ENCODE data around the gene JAKMIP2.

DNA sequence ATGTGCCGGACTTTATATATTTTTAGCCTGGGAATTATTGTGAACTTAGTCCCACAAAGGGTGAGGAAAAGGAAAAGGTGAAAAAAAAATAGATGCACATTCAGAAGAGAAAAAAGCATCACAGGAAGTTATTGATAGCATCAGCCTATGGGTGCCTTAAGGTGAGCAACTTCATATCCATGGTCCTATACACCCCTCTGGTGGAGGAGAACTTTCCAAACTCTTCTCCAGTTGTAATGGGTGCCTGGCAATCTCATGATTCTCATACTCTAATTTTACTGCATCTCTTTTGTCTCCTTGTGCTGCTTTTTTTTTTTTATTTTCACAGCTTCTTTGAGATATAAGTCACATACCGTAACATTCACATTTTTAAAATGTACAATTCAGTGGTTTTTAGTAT is 107.4 kb downstream of the JAKMIP2 start:
- no peak for TF ChIP-seq EZH2 (IDR thresholded peaks at IDR 0.05; ENCODE audit: low read length, missing control alignments)
- TF ChIP-seq, protein P1, sequence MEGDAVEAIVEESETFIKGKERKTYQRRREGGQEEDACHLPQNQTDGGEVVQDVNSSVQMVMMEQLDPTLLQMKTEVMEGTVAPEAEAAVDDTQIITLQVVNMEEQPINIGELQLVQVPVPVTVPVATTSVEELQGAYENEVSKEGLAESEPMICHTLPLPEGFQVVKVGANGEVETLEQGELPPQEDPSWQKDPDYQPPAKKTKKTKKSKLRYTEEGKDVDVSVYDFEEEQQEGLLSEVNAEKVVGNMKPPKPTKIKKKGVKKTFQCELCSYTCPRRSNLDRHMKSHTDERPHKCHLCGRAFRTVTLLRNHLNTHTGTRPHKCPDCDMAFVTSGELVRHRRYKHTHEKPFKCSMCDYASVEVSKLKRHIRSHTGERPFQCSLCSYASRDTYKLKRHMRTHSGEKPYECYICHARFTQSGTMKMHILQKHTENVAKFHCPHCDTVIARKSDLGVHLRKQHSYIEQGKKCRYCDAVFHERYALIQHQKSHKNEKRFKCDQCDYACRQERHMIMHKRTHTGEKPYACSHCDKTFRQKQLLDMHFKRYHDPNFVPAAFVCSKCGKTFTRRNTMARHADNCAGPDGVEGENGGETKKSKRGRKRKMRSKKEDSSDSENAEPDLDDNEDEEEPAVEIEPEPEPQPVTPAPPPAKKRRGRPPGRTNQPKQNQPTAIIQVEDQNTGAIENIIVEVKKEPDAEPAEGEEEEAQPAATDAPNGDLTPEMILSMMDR (conservative IDR thresholded peaks at IDR 0.05 in 1 of 2, IDR thresholded peaks at IDR 0.05 in 1 of 2; ENCODE audit: low read depth in 1 of 2, low read length in 2 of 2) = no peak
